ENCODE data around the gene APBA2.

The APBA2 gene

GRCh38 chr15:29134641-29135308 lies 249.0 kb downstream of the APBA2 start:
- no peaks in the 10 kb centered on the region for H3K27me3 ChIP-seq (ENCODE audit: insufficient read depth, low read length)
- TF ChIP-seq EZH2 (IDR thresholded peaks at IDR 0.05; ENCODE audit: borderline replicate concordance, low read length) (no peak), CTCF (IDR thresholded peaks at IDR 0.05; ENCODE audit: low read length) (no peak)
- H3K9ac ChIP-seq (ENCODE audit: low read length), result no peak overlapping the region
- H3F3A ChIP-seq (ENCODE audit: insufficient read depth, low read length), result no peaks in the 10 kb centered on the region
- no peaks in the 10 kb centered on the region for H3K79me2 ChIP-seq (ENCODE audit: insufficient read depth, low read length)
- H3K4me3 ChIP-seq (ENCODE audit: low read depth, low read length, poor library complexity, severe bottlenecking), result no peak overlapping the region
- no peaks in the 10 kb centered on the region for H4K20me1 ChIP-seq (ENCODE audit: insufficient read depth, low read length)
- no peak overlapping the region for H3K4me2 ChIP-seq (ENCODE audit: low read length)
- no peaks in the 10 kb centered on the region for H3K9me2 ChIP-seq (ENCODE audit: low read depth, low read length)
- no peak overlapping the region for H2AFZ ChIP-seq (ENCODE audit: low read length)
- no peaks in the 10 kb centered on the region for H3K9me3 ChIP-seq (ENCODE audit: low read length)
- no peaks in the 10 kb centered on the region for H3K36me3 ChIP-seq (ENCODE audit: insufficient read depth, low read length)
- no peaks in the 10 kb centered on the region for H3K4me1 ChIP-seq (ENCODE audit: insufficient read depth, low read length, severe bottlenecking)
- no peak overlapping the region for H3K27ac ChIP-seq (ENCODE audit: low read depth, low read length, poor library complexity, severe bottlenecking)

- Histone ChIP-seq H3K9me2 (ENCODE audit: low read depth, low read length) (no peaks in the 10 kb centered on the region), H3K36me3 (ENCODE audit: insufficient read depth, low read length) (no peaks in the 10 kb centered on the region), H3F3A (ENCODE audit: insufficient read depth, low read length) (no peaks in the 10 kb centered on the region), H3K79me2 (ENCODE audit: insufficient read depth, low read length) (no peaks in the 10 kb centered on the region), H3K4me1 (ENCODE audit: insufficient read depth, low read length, severe bottlenecking) (no peaks in the 10 kb centered on the region), H3K4me3 (ENCODE audit: low read depth, low read length, poor library complexity, severe bottlenecking) (no peak overlapping the region), H2AFZ (ENCODE audit: low read length) (no peak overlapping the region), H3K27me3 (ENCODE audit: insufficient read depth, low read length) (no peaks in the 10 kb centered on the region), H4K20me1 (ENCODE audit: insufficient read depth, low read length) (no peaks in the 10 kb centered on the region), H3K9ac (ENCODE audit: low read length) (no peak overlapping the region), H3K9me3 (ENCODE audit: low read length) (no peaks in the 10 kb centered on the region), H3K27ac (ENCODE audit: low read depth, low read length, poor library complexity, severe bottlenecking) (no peak overlapping the region), H3K4me2 (ENCODE audit: low read length) (no peak overlapping the region)
- TF ChIP-seq CTCF (IDR thresholded peaks at IDR 0.05; ENCODE audit: low read length) (no peak), EZH2 (IDR thresholded peaks at IDR 0.05; ENCODE audit: borderline replicate concordance, low read length) (no peak)
Measured at GRCh38 chr15:29135309-29135657, 249.5 kb downstream of the APBA2 start.

- Histone ChIP-seq H2AFZ (ENCODE audit: low read length) (no peak overlapping the region), H3K9ac (ENCODE audit: low read length) (no peak overlapping the region), H3K27ac (ENCODE audit: low read depth, low read length, poor library complexity, severe bottlenecking) (no peak overlapping the region)
Measured at GRCh38 chr15:29135702-29136646, 250.2 kb downstream of the APBA2 start.

More at GRCh38 chr15:29135702-29136646, 250.2 kb downstream of the APBA2 start:
- H3K27me3 ChIP-seq (ENCODE audit: insufficient read depth, low read length), result no peaks in the 10 kb centered on the region
- no peaks in the 10 kb centered on the region for H3K79me2 ChIP-seq (ENCODE audit: insufficient read depth, low read length)
- H3K4me1 ChIP-seq (ENCODE audit: insufficient read depth, low read length, severe bottlenecking), result no peaks in the 10 kb centered on the region
- no peak overlapping the region for H3K4me3 ChIP-seq (ENCODE audit: low read depth, low read length, poor library complexity, severe bottlenecking)
- no peaks in the 10 kb centered on the region for H3K9me3 ChIP-seq (ENCODE audit: low read length)
- no peak for TF ChIP-seq CTCF (IDR thresholded peaks at IDR 0.05; ENCODE audit: low read length)
- TF ChIP-seq EZH2 (IDR thresholded peaks at IDR 0.05; ENCODE audit: borderline replicate concordance, low read length), result no peak
- no peaks in the 10 kb centered on the region for H3K36me3 ChIP-seq (ENCODE audit: insufficient read depth, low read length)
- no peaks in the 10 kb centered on the region for H3K9me2 ChIP-seq (ENCODE audit: low read depth, low read length)
- H3K4me2 ChIP-seq (ENCODE audit: low read length), result no peak overlapping the region
- H3F3A ChIP-seq (ENCODE audit: insufficient read depth, low read length), result no peaks in the 10 kb centered on the region
- H4K20me1 ChIP-seq (ENCODE audit: insufficient read depth, low read length), result no peaks in the 10 kb centered on the region

Data from OCI-LY1 (cell line).